Activated naive CD8-positive, alpha-beta T cell treated with anti-CD3 and anti-CD28 coated beads, Interleukin-2, amount 50 U/mL, for 16 hours (primary cell): ENCODE measurements around the gene UAP1.
A peak's percentile ranks its signal among the peaks of the same experiment; 100 is the strongest.

Source experiments
- DNase-seq: peaks from one replicate; pipeline ENCODE4 v3.0.0-alpha.2; 2020; ENCODE audit warnings: low read depth, low spot score

UAP1 gene

GRCh38 chr1:162561616-162562469 lies at the start of gene UAP1:
Gene UAP1, plus strand, starts transcription at chr1:162561722. Its CDS starts 4,347 bp downstream, at chr1:162566069.
- no peak for DNase-seq

GRCh38 chr1:162527314-162527713 lies 34.2 kb upstream of the UAP1 start:
- no peak for DNase-seq

GRCh38 chr1:162530307-162530987 lies 31.1 kb upstream of the UAP1 start:
- no peak for DNase-seq

- DNase-seq: no peak
These were observed 30.6 kb upstream of the UAP1 start for GRCh38 chr1:162530988-162531319.

- no peak for DNase-seq
These were observed 26.0 kb upstream of the UAP1 start for GRCh38 chr1:162535501-162535900.

- DNase-seq: no peak
These were observed 25.0 kb upstream of the UAP1 start for GRCh38 chr1:162536511-162536910.

- no peak for DNase-seq
These were observed 24.3 kb upstream of the UAP1 start for GRCh38 chr1:162537216-162537615.

- no peak for DNase-seq
These were observed 22.6 kb upstream of the UAP1 start for GRCh38 chr1:162538815-162539431.

GRCh38 chr1:162541619-162542141 lies 19.8 kb upstream of the UAP1 start:
- DNase-seq: no peak

- no peak for DNase-seq
These were observed 18.3 kb upstream of the UAP1 start for GRCh38 chr1:162543228-162543627.

GRCh38 chr1:162548170-162548569 lies 13.4 kb upstream of the UAP1 start:
- DNase-seq: no peak

- no peak for DNase-seq
These were observed 12.5 kb upstream of the UAP1 start for GRCh38 chr1:162549001-162549400.

- DNase-seq: no peak
These were observed 10.6 kb upstream of the UAP1 start for GRCh38 chr1:162550925-162551324.

- DNase-seq: no peak
These were observed 9.4 kb upstream of the UAP1 start for GRCh38 chr1:162551969-162552683.

DNA sequence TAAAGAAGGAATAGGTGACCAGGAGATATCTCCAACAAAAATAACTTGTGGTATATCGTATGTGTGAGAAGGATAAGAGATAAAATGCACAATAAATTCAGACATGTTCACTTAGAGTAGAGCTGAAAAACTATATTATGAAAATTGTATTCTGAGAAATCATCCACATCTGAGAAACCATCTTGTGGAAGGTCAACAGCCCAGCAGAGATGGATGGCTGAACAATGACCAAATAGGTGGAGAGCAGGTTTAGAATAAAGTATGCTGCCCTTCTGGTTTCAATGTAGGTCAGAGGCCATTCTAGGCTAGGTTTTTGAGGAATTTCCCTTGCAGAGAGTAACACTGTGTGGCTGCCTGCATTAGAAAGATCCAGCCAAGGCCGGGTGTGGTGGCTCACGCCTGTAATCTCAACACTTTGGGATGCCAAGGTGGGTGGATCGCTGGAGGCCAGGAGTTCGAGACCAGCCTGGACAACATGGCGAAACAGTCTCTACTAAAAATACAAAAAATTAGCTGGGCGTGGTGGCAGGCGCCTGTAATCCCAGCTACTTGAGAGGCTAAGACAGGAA lies 8.8 kb upstream of the UAP1 start:
- DNase-seq: no peak

GRCh38 chr1:162554258-162554657 lies 7.3 kb upstream of the UAP1 start:
- DNase-seq: no peak

- no peak for DNase-seq
These were observed 4.0 kb upstream of the UAP1 start for GRCh38 chr1:162557536-162557935.

GRCh38 chr1:162560303-162561036 lies 1.1 kb upstream of the UAP1 start:
- DNase-seq: no peak

GRCh38 chr1:162561037-162561615 lies 396 bp upstream of the UAP1 start:
- peak; percentile 97 for DNase-seq

- DNase-seq: no peak
These were observed 927 bp downstream of the UAP1 start for GRCh38 chr1:162562470-162562828.
